Endothelial cell of umbilical vein (primary cell): ENCODE data around the gene DEPDC1. TPM values are rescaled to one million over a fixed set of nuclear protein-coding genes. Genes with fewer than 3 reads are reported as not detected.

ENCODE experiments used
- BruUV-seq: library from RNA; stranded (reverse); fragments of 400-500 nt; replicated peaks from 2 replicates; lab custom pipeline; 2021; lab: Mats Ljungman, UMichigan
- CTCF ChIA-PET: fragments of 300-600, 350-600 bp; sonication (Branson Sonifier 250); formaldehyde crosslinking; loops from one replicate; lab custom pipeline; 2021; ENCODE audit warnings: antibody characterized with exemption, inconsistent platforms; lab: Charles Lee
- POLR2A ChIA-PET: fragments of 300-600, 350-600 bp; sonication (Branson Sonifier 250); formaldehyde crosslinking; loops from one replicate; lab custom pipeline; 2021; ENCODE audit warnings: antibody characterized with exemption, inconsistent platforms; lab: Charles Lee
- DNase-seq: peaks from one replicate; pipeline ENCODE4 v3.0.0-alpha.2; 2011; ENCODE audit warnings: low read depth, low spot score
- FAIRE-seq: peaks from 2 replicates; lab custom pipeline; 2011; peaks lifted over from hg19 to GRCh38; lab: Jason Lieb, UNC
- H2AFZ ChIP-seq: 2 replicates; pipeline ENCODE4 v1.6.0; 2012; ENCODE audit warnings: low read depth, low read length, control low read depth, inconsistent platforms
- H3K27ac ChIP-seq: 2 replicates; pipeline ENCODE4 v1.5.1; 2011; ENCODE audit warnings: low read depth, mild to moderate bottlenecking, control low read depth, low read length, moderate library complexity; ENCODE audit not compliant: insufficient read depth
- H3K27me3 ChIP-seq, 2 experiments: 2 replicates each; pipeline versions ENCODE4 v1.6.0 to v1.6.1; 2011; ENCODE audit warnings: low read length in 2 of 2, mixed read lengths in 1 of 2; ENCODE audit not compliant: control insufficient read depth in 2 of 2, insufficient read depth in 2 of 2
- H3K36me3 ChIP-seq, 2 experiments: 2 replicates in 1 of 2; 3 replicates in 1 of 2; pipeline ENCODE4 v1.5.1; 2011; ENCODE audit warnings: low read length in 2 of 2, mild to moderate bottlenecking in 1 of 2, moderate library complexity in 1 of 2; ENCODE audit not compliant: control insufficient read depth in 2 of 2, insufficient read depth in 2 of 2; ENCODE audit errors: extremely low read depth in 1 of 2
- H3K4me1 ChIP-seq: 3 replicates; pipeline ENCODE4 v1.5.1; 2011; ENCODE audit warnings: mild to moderate bottlenecking, low read length; ENCODE audit not compliant: control insufficient read depth, insufficient read depth; ENCODE audit errors: extremely low read depth
- H3K4me2 ChIP-seq: 2 replicates; pipeline ENCODE4 v1.6.1; 2011; ENCODE audit warnings: low read length, control low read depth, mixed read lengths; ENCODE audit not compliant: insufficient read depth
- H3K4me3 ChIP-seq, 3 experiments: fragments of 200-600 bp in 1 of 3; sonication (generic), shearing (Covaris generic) in 1 of 3; replicated peaks in 1 of 3; 2 replicates each; pipeline ENCODE4 v1.5.1; 2011 to 2016; ENCODE audit warnings: control low read depth in 3 of 3, low read length in 3 of 3, mild to moderate bottlenecking in 2 of 3, inconsistent platforms in 1 of 3, low read depth in 1 of 3, moderate library complexity in 1 of 3; ENCODE audit not compliant: insufficient read depth in 1 of 3
- H3K79me2 ChIP-seq: 2 replicates; pipeline ENCODE4 v1.6.0; 2012; ENCODE audit warnings: low read length, inconsistent platforms; ENCODE audit not compliant: control insufficient read depth, insufficient read depth
- H3K9ac ChIP-seq: replicated peaks from 2 replicates; pipeline ENCODE3; 2011; ENCODE audit warnings: low read length, control low read depth; ENCODE audit not compliant: insufficient read depth; ENCODE audit errors: extremely low read depth
- H3K9me1 ChIP-seq: replicated peaks from 3 replicates; pipeline ENCODE4 v1.6.0; 2011; ENCODE audit warnings: mild to moderate bottlenecking, low read length; ENCODE audit not compliant: control insufficient read depth, insufficient read depth; ENCODE audit errors: extremely low read depth
- H3K9me3 ChIP-seq: replicated peaks from 2 replicates; pipeline ENCODE4 v1.5.1; 2012; ENCODE audit warnings: low read length, inconsistent platforms; ENCODE audit not compliant: control insufficient read depth, insufficient read depth
- H4K20me1 ChIP-seq: replicated peaks from 2 replicates; pipeline ENCODE3; 2011; ENCODE audit warnings: mild to moderate bottlenecking, low read length; ENCODE audit not compliant: control insufficient read depth, insufficient read depth; ENCODE audit errors: extremely low read depth
- CTCF ChIP-seq, 2 donors: IDR thresholded peaks; 1 replicate in 1 of 2; 2 replicates in 1 of 2; pipeline ENCODE4 v1.5.1; 2011; ENCODE audit warnings: low read length in 2 of 2, mild to moderate bottlenecking in 2 of 2, moderate library complexity in 2 of 2, control low read depth in 1 of 2, inconsistent platforms in 1 of 2, low read depth in 1 of 2; ENCODE audit not compliant: insufficient read depth in 1 of 2; ENCODE audit errors: extremely low read depth in 1 of 2
- EZH2 ChIP-seq: IDR thresholded peaks from 2 replicates; pipeline ENCODE4 v1.6.1; 2012; ENCODE audit warnings: borderline replicate concordance, low read depth, mild to moderate bottlenecking, moderate library complexity, low read length, inconsistent platforms; ENCODE audit not compliant: severe bottlenecking
- FOS ChIP-seq: IDR thresholded peaks from 2 replicates; pipeline ENCODE4 v1.6.1; 2011; ENCODE audit warnings: mild to moderate bottlenecking, low read length, moderate library complexity, borderline replicate concordance; ENCODE audit not compliant: insufficient read depth
- GATA2 ChIP-seq: IDR thresholded peaks from 2 replicates; pipeline ENCODE4 v1.7.0; 2011; ENCODE audit warnings: low read depth, mild to moderate bottlenecking, moderate library complexity, mixed read lengths, low read length; ENCODE audit not compliant: insufficient read length, insufficient read depth
- JUN ChIP-seq: IDR thresholded peaks from 2 replicates; pipeline ENCODE4 v1.6.1; 2011; ENCODE audit warnings: borderline replicate concordance, low read depth; ENCODE audit not compliant: insufficient read length, insufficient read depth
- MAX ChIP-seq: IDR thresholded peaks from 2 replicates; pipeline ENCODE4 v1.6.1; 2011; ENCODE audit not compliant: insufficient read depth, insufficient read length
- MYC ChIP-seq: IDR thresholded peaks from one replicate; pipeline ENCODE4 v1.6.1; 2011; ENCODE audit warnings: mild to moderate bottlenecking, low read depth, low read length
- POLR2A ChIP-seq: IDR thresholded peaks from 2 replicates; pipeline ENCODE4 v1.6.1; 2012; ENCODE audit warnings: low read depth, mild to moderate bottlenecking, control low read depth, low read length
- POLR2AphosphoS5 ChIP-seq: IDR thresholded peaks from 2 replicates; pipeline ENCODE4 v1.6.1; 2012; ENCODE audit warnings: low read depth, mild to moderate bottlenecking, control low read depth, low read length, moderate library complexity; ENCODE audit not compliant: insufficient read depth
- dilution Hi-C: fragments of 300-500 bp; cut with MboI; formaldehyde crosslinking; loops from one replicate; pipeline ENCODE4 v1.15.0; 2019; ENCODE audit warnings: low sequenced_read_pairs; ENCODE audit not compliant: extremely low pct_ligation_motif_present
- intact Hi-C: fragments of 100-400 bp; cut with micrococcal nuclease; formaldehyde crosslinking; loops from one replicate; pipeline ENCODE4 v1.10.0; 2022
- polyA plus RNA-seq, 4 experiments: library from polyadenylated mRNA; depleted of rRNA in 3 of 4; stranded (reverse) in 3 of 4; unstranded in 1 of 4; fragments of >200 nt; gene quantifications; 2 replicates each; pipeline versions ENCODE4 v1.2.1 to v1.2.3, GENCODE V29; 2011 to 2012; ENCODE audit warnings: missing spikeins in 1 of 4
- small RNA-seq: library from RNA; depleted of rRNA; stranded (forward); fragments of <200 nt; gene quantifications from one replicate; pipeline ENCODE3, GENCODE V24; 2012; ENCODE audit warnings: low replicate concordance, low read depth; ENCODE audit not compliant: insufficient read depth, insufficient read length
- total RNA-seq: library from RNA; stranded (reverse); gene quantifications from 2 replicates; pipeline ENCODE4 v1.2.3, GENCODE V29; 2021

DEPDC1 gene
- total and polyA plus RNA-seq, 2 donors (not counting 3 experiments of a cell fraction or from before 2014, with no cell fraction given): 5.5 to 30.4 TPM

- intact Hi-C loops (no loop called here), dilution Hi-C loops (no loop called here)
- BruUV-seq: no TSS peak
- TF ChIP-seq MYC: no peak
- TF ChIP-seq FOS: no peak
- no peak for TF ChIP-seq GATA2
- TF ChIP-seq CTCF (IDR thresholded peaks at IDR 0.05; ENCODE audit: extremely low read depth in 1 of 2, insufficient read depth in 1 of 2, low read depth in 1 of 2, low read length in 2 of 2): no peak
- no peak for TF ChIP-seq POLR2AphosphoS5
- no peak for TF ChIP-seq MAX
- TF ChIP-seq JUN: no peak
- no peak for TF ChIP-seq POLR2A
- no peak for TF ChIP-seq EZH2
- no peaks in the 10 kb centered on the region for H3K9me1 ChIP-seq
- no peak overlapping the region for H3K9ac ChIP-seq
- no peaks in the 10 kb centered on the region for H3K36me3 ChIP-seq
- peaks cover 0 to 3% of the 10 kb centered on the region in 2 experiments for H3K27me3 ChIP-seq
- no peak for DNase-seq
- H3K4me1 ChIP-seq: no peaks in the 10 kb centered on the region
- H3K27ac ChIP-seq: no peak overlapping the region
- H2AFZ ChIP-seq: no peak overlapping the region
- no peaks in the 10 kb centered on the region for H3K9me3 ChIP-seq
- H4K20me1 ChIP-seq: no peaks in the 10 kb centered on the region
- H3K4me3 ChIP-seq: no peak overlapping the region
- POLR2A ChIA-PET: no interaction called here
- no peak for FAIRE-seq
- H3K4me2 ChIP-seq: no peak overlapping the region
- no peaks in the 10 kb centered on the region for H3K79me2 ChIP-seq
- CTCF ChIA-PET: no interaction called here
Observed at GRCh38 chr1:68426594-68426993, 70.3 kb downstream of the DEPDC1 start.

Small RNA genes within 50 kb of the gene (small RNA-seq; reads per million reads assigned to genes)
- gene TXNP2: not detected

Other genes starting within 250 kb of the DEPDC1 start
- gene RPE65, start 47.1 kb downstream of the DEPDC1 start, total RNA-seq: not detected in 2 replicates
- not detected in 2 replicates for gene RPE65, start 47.1 kb downstream of the DEPDC1 start, polyA plus RNA-seq